Subcutaneous abdominal adipose tissue (tissue), 5 donors: ENCODE data around the gene PITX2.

ENCODE experiments used
- H3K27ac ChIP-seq: one replicate; pipeline ENCODE4 v1.7.0; 2013; ENCODE audit warnings: low read depth, mild to moderate bottlenecking, inconsistent platforms, low read length, moderate library complexity
- H3K27me3 ChIP-seq, 5 donors: one replicate each; pipeline ENCODE4 v1.7.0; 2013; ENCODE audit warnings: low read length in 5 of 5, inconsistent platforms in 1 of 5; ENCODE audit not compliant: control insufficient read depth in 5 of 5, insufficient read depth in 4 of 5
- H3K36me3 ChIP-seq, 5 donors: one replicate each; pipeline ENCODE4 v1.7.0; 2013; ENCODE audit warnings: low read length in 5 of 5; ENCODE audit not compliant: control insufficient read depth in 5 of 5, insufficient read depth in 5 of 5
- H3K4me1 ChIP-seq, 5 donors: one replicate each; pipeline ENCODE4 v1.7.0; 2013; ENCODE audit warnings: low read length in 5 of 5, mild to moderate bottlenecking in 3 of 5, moderate library complexity in 1 of 5; ENCODE audit not compliant: control insufficient read depth in 5 of 5, insufficient read depth in 5 of 5
- H3K4me3 ChIP-seq, 5 donors: one replicate each; pipeline ENCODE4 v1.7.0; 2013; ENCODE audit warnings: low read length in 5 of 5, low read depth in 1 of 5
- H3K9ac ChIP-seq, 5 donors: one replicate each; pipeline ENCODE4 v1.7.0; 2013; ENCODE audit warnings: low read length in 5 of 5, mild to moderate bottlenecking in 4 of 5, moderate library complexity in 3 of 5
- H3K9me3 ChIP-seq, 5 donors: one replicate each; pipeline ENCODE4 v1.7.0; 2013; ENCODE audit warnings: low read length in 5 of 5; ENCODE audit not compliant: control insufficient read depth in 5 of 5
- donor health status: healthy.
- donor health status: healthy.
- donor health status: healthy.
- donor health status: healthy.
- donor health status: healthy.

The PITX2 gene

DNA sequence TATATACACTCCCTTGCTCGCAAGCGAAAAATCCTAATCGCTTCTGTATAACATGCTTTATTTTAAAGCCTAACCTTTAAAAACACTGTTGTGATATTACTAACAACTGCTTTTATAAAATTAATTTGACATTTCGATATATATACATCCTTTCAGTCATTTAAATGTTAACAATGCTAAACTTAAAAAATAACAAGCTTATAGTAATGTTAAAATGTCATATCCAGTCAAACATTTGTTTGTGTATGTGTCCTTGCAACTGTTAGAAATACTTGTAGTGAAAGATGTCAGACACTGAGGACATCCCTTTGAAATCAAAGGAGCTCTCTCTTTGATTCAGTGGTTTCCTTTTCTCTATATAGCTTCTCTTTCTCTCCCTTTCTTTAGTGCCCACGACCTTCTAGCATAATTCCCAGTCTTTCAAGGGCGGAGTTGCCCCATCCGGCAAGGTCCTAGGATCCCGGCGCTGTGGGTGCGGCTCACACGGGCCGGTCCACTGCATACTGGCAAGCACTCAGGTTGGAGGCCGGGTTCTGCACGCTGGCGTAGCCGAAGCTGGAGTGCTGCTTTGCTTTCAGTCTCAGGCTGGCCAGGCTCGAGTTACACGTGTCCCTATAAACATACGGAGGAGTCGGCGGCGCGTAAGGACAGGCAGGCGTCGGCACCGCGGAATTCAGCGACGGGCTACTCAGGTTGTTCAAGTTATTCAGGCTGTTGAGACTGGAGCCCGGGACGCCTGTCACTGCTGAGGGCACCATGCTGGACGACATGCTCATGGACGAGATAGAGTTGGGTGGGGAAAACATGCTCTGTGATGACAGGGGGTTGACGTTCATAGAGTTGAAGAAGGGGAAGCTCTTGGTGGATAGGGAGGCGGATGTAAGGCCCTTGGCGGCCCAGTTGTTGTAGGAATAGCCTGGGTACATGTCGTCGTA is 5.0 kb downstream of the PITX2 start:
- peaks cover 9 to 60% (median 46%) of the 10 kb centered on the region in 5 donors for H3K27me3 ChIP-seq
- peaks cover 0 to 30% (median 21%) of the 10 kb centered on the region in 5 donors for H3K4me1 ChIP-seq
- H3K9me3 ChIP-seq, result peaks cover 0 to 2% (median 0%) of the 10 kb centered on the region in 5 donors
- H3K4me3 ChIP-seq, result no peak overlapping the region
- peaks cover 0 to 4% (median 0%) of the 10 kb centered on the region in 5 donors for H3K36me3 ChIP-seq
- no peak overlapping the region for H3K9ac ChIP-seq
- no peak overlapping the region for H3K27ac ChIP-seq

DNA sequence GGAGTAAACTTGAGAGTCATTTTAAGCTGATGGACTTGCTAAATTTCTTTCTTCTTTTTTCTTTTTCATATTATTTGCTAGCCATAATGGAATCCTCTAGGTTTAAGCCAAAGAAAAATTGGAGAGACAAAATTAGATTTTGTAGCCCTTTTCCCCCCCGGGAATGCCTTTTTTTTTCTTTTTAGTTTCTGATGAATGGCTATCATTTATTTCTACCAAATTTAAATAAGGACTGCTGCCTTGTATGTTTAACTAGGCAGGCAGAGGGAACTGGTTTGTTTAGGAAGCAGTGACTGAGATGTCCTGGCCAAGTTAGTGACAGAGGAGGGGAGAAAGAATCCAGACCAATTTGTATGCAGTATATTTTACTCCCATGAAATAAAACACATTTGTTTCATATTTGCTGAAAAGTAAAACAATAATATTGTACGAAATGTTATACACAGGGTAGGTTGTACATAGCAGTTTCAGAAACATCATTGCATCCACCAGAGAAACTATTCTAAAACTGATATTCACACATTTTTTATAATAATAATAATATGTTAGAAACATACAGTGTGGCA is 5.7 kb downstream of the PITX2 start:
- peaks cover 0 to 4% (median 0%) of the 10 kb centered on the region in 5 donors for H3K36me3 ChIP-seq
- no peak overlapping the region for H3K4me3 ChIP-seq
- peaks cover 0 to 22% (median 15%) of the 10 kb centered on the region in 5 donors for H3K4me1 ChIP-seq
- H3K9ac ChIP-seq, result no peak overlapping the region
- peaks cover 16 to 64% (median 51%) of the 10 kb centered on the region in 5 donors for H3K27me3 ChIP-seq
- peaks cover 0 to 2% (median 0%) of the 10 kb centered on the region in 5 donors for H3K9me3 ChIP-seq
- no peak overlapping the region for H3K27ac ChIP-seq

DNA sequence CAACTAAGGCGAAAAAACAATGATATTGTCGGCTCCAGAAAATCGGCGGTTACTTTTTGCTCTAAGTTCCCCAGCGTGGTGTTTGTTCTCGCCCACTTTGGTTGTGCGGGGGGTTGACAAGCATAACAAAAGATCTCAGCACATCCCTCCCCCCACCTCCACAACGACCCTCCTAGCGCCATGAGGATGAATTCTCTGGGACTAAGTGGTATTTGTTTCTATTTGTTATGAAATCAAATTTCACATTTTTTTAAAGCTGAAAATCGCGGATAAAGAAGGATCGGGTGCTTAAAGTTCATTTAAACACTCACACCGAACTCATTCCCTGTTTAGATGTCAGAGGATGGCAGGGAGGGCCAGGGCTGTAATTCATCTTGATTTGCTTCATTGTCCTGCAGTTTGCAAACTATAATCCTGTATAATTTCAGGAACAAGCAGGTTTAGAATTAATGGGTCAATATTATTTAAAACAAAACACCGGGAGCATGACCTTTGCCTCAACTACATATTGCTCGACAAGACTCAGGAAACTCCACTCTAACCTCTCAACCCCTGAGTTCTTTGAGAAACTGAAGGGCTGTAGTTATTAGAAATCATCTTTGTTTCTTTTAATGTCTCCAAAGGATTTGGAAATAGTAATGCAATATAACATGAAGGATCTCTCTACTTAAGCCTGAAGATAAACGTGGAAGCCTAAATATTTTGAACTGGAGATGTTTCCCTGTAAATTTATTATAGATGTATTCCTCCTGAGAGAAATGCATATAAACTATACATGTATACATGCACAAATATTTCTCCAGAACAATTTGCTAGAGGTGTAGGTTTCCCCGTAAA is 6.4 kb downstream of the PITX2 start:
- H3K27ac ChIP-seq, result no peak overlapping the region
- H3K9me3 ChIP-seq, result peaks cover 0 to 2% (median 0%) of the 10 kb centered on the region in 5 donors

GRCh38 chr4:110615353-110616237 is 7.3 kb downstream of the PITX2 start:
- Histone ChIP-seq H3K4me1 (peaks cover 0 to 16% (median 13%) of the 10 kb centered on the region in 5 donors), H3K9ac (no peak overlapping the region), H3K27ac (no peak overlapping the region), H3K27me3 (peaks cover 29 to 72% (median 62%) of the 10 kb centered on the region in 5 donors), H3K9me3 (peaks cover 0 to 2% (median 0%) of the 10 kb centered on the region in 5 donors), H3K4me3 (no peak overlapping the region), H3K36me3 (peaks cover 0 to 4% (median 0%) of the 10 kb centered on the region in 5 donors)

More for the DNA sequence above, 6.4 kb downstream of the PITX2 start:
- Histone ChIP-seq H3K4me1 (peaks cover 0 to 21% (median 15%) of the 10 kb centered on the region in 5 donors), H3K27me3 (peaks cover 22 to 69% (median 53%) of the 10 kb centered on the region in 5 donors), H3K4me3 (no peak overlapping the region), H3K36me3 (peaks cover 0 to 4% (median 0%) of the 10 kb centered on the region in 5 donors), H3K9ac (no peak overlapping the region)

- Histone ChIP-seq H3K9ac (no peak overlapping the region), H3K4me3 (no peak overlapping the region), H3K27ac (no peak overlapping the region), H3K36me3 (peaks cover 0 to 4% (median 0%) of the 10 kb centered on the region in 5 donors), H3K4me1 (peaks cover 0 to 15% (median 13%) of the 10 kb centered on the region in 5 donors), H3K27me3 (peaks cover 35 to 73% (median 66%) of the 10 kb centered on the region in 5 donors), H3K9me3 (peaks cover 0 to 2% (median 0%) of the 10 kb centered on the region in 5 donors)
Measured at GRCh38 chr4:110614976-110615352, 7.9 kb downstream of the PITX2 start.

GRCh38 chr4:110614173-110614963 is 8.5 kb downstream of the PITX2 start:
- no peak overlapping the region for H3K27ac ChIP-seq
- H3K4me1 ChIP-seq, result peaks cover 0 to 15% (median 13%) of the 10 kb centered on the region in 5 donors
- peaks cover 38 to 75% (median 69%) of the 10 kb centered on the region in 5 donors for H3K27me3 ChIP-seq
- H3K9me3 ChIP-seq, result peaks cover 0 to 2% (median 0%) of the 10 kb centered on the region in 5 donors
- H3K9ac ChIP-seq, result no peak overlapping the region
- H3K4me3 ChIP-seq, result no peak overlapping the region
- H3K36me3 ChIP-seq, result peaks cover 0 to 4% (median 0%) of the 10 kb centered on the region in 5 donors

DNA sequence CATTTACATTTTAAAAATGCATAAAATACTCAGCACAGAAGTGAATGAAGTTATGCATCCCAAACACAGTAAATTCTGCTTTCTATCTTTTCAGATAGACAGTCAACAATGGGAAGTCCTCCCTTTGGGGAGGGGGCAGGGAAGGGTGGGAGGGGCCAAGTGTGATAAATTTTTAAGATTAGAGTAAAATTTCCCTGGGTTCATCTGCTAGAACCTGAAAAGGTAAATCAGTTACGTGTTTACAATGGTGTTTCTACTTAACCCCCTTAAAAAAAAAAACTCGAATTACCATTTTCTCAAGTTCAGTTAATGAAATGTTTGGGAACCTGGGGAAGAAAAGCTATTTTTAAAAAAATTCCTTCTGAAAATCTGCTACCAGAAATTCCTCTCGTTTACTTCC is 9.1 kb downstream of the PITX2 start:
- Histone ChIP-seq H3K27ac (no peak overlapping the region), H3K4me1 (peaks cover 0 to 15% (median 13%) of the 10 kb centered on the region in 5 donors), H3K27me3 (peaks cover 42 to 76% (median 71%) of the 10 kb centered on the region in 5 donors), H3K4me3 (no peak overlapping the region), H3K9me3 (peaks cover 0 to 2% (median 0%) of the 10 kb centered on the region in 5 donors), H3K9ac (no peak overlapping the region), H3K36me3 (peaks cover 0 to 4% (median 0%) of the 10 kb centered on the region in 5 donors)

GRCh38 chr4:110612631-110613269 is 10.1 kb downstream of the PITX2 start:
- H3K9ac ChIP-seq, result no peak overlapping the region
- no peaks in the 10 kb centered on the region for H3K36me3 ChIP-seq
- peaks cover 45 to 71% (median 67%) of the 10 kb centered on the region in 5 donors for H3K27me3 ChIP-seq
- H3K4me1 ChIP-seq, result peaks cover 0 to 13% (median 10%) of the 10 kb centered on the region in 5 donors
- H3K27ac ChIP-seq, result no peak overlapping the region
- H3K4me3 ChIP-seq, result no peak overlapping the region
- H3K9me3 ChIP-seq, result no peaks in the 10 kb centered on the region
